IMR-90 (cell line): ENCODE measurements around the gene DVL3. TPM values are rescaled to one million over a fixed set of nuclear protein-coding genes. Genes with fewer than 3 reads are reported as not detected.

Experiments
- ATAC-seq: fragments of 200-7000 bp; cut with Tn5 transposase; 2 replicates; pipeline ENCODE4 v1.9.1; 2020; ENCODE audit warnings: low read depth, mild to moderate bottlenecking, moderate library complexity
- BruUV-seq: library from RNA; stranded (reverse); fragments of 400-500 nt; replicated peaks from 2 replicates; lab custom pipeline; 2021; lab: Mats Ljungman, UMichigan
- CTCF ChIA-PET: fragments of 300-600 bp; formaldehyde crosslinking; extraction: SDS; loops from one replicate; lab custom pipeline; 2021; ENCODE audit warnings: antibody characterized with exemption; lab: Yijun Ruan, JAX
- POLR2A ChIA-PET: fragments of 300-600 bp; sonication (Branson Sonifier 250); formaldehyde crosslinking; loops from one replicate; lab custom pipeline; 2022; ENCODE audit warnings: antibody characterized with exemption; ENCODE audit not compliant: unreplicated experiment; lab: Charles Lee
- DNase-seq: peaks from one replicate; pipeline ENCODE4 v3.0.0; 2013
- H2AFZ ChIP-seq: replicated peaks from 2 replicates; pipeline ENCODE3; 2013; ENCODE audit warnings: low read length, mild to moderate bottlenecking; ENCODE audit not compliant: poor library complexity
- H2AK5ac ChIP-seq: 2 replicates; pipeline ENCODE4 v1.6.1; 2013; ENCODE audit warnings: low read depth, low read length, inconsistent platforms
- H2AK9ac ChIP-seq: replicated peaks from 2 replicates; pipeline ENCODE3; 2013; ENCODE audit warnings: mild to moderate bottlenecking, low read depth, low read length, moderate library complexity; ENCODE audit not compliant: poor library complexity
- H2BK120ac ChIP-seq: 2 replicates; pipeline ENCODE4 v1.6.1; 2013; ENCODE audit warnings: low read depth, low read length, inconsistent platforms
- H2BK15ac ChIP-seq: 3 replicates; pipeline ENCODE4 v1.6.1; 2013; ENCODE audit warnings: low read depth, low read length, inconsistent platforms
- H2BK20ac ChIP-seq: 2 replicates; pipeline ENCODE4 v1.6.1; 2013; ENCODE audit warnings: low read depth, mild to moderate bottlenecking, inconsistent platforms, low read length, moderate library complexity
- H2BK5ac ChIP-seq: 2 replicates; pipeline ENCODE4 v1.6.1; 2013; ENCODE audit warnings: mild to moderate bottlenecking, low read depth, low read length, inconsistent platforms; ENCODE audit not compliant: poor library complexity, severe bottlenecking
- H3K14ac ChIP-seq: replicated peaks from 2 replicates; pipeline ENCODE4 v1.6.1; 2013; ENCODE audit warnings: low read depth, low read length, inconsistent platforms
- H3K18ac ChIP-seq: 2 replicates; pipeline ENCODE4 v1.6.1; 2013; ENCODE audit warnings: low read depth, low read length, control low read depth
- H3K23ac ChIP-seq: 2 replicates; pipeline ENCODE4 v1.6.1; 2013; ENCODE audit warnings: low read depth, low read length, inconsistent platforms
- H3K27ac ChIP-seq: 2 replicates; pipeline ENCODE4 v1.5.1; 2013; ENCODE audit warnings: mild to moderate bottlenecking, control low read depth, low read length; ENCODE audit not compliant: insufficient read depth
- H3K27me3 ChIP-seq: 2 replicates; pipeline ENCODE4 v1.6.1; 2013; ENCODE audit warnings: low read length; ENCODE audit not compliant: control insufficient read depth, insufficient read depth
- H3K36me3 ChIP-seq: 2 replicates; pipeline ENCODE4 v1.6.1; 2013; ENCODE audit warnings: low read length, mixed read lengths; ENCODE audit not compliant: control insufficient read depth, insufficient read depth
- H3K4ac ChIP-seq: 2 replicates; pipeline ENCODE4 v1.6.1; 2013; ENCODE audit warnings: low read depth, low read length, inconsistent platforms
- H3K4me1 ChIP-seq: 2 replicates; pipeline ENCODE4 v1.6.1; 2013; ENCODE audit warnings: low read length, mixed read lengths; ENCODE audit not compliant: control insufficient read depth, insufficient read depth
- H3K4me2 ChIP-seq: 2 replicates; pipeline ENCODE4 v1.6.1; 2013; ENCODE audit warnings: low read depth, mild to moderate bottlenecking, control low read depth, low read length, moderate library complexity
- H3K4me3 ChIP-seq: 2 replicates; pipeline ENCODE4 v1.5.1; 2013; ENCODE audit warnings: low read depth, mild to moderate bottlenecking, control low read depth, low read length, moderate library complexity; ENCODE audit not compliant: insufficient read depth
- H3K56ac ChIP-seq: 2 replicates; pipeline ENCODE4 v1.6.1; 2013; ENCODE audit warnings: low read length, inconsistent platforms; ENCODE audit not compliant: insufficient read depth; ENCODE audit errors: extremely low read depth
- H3K79me1 ChIP-seq, 2 experiments: 2 replicates each; pipeline ENCODE4 v1.6.1; 2013; ENCODE audit warnings: low read length in 2 of 2, inconsistent platforms in 1 of 2, low read depth in 1 of 2
- H3K9ac ChIP-seq: 2 replicates; pipeline ENCODE4 v1.6.1; 2013; ENCODE audit warnings: low read depth, low read length, control low read depth
- H3K9me1 ChIP-seq: 2 replicates; pipeline ENCODE4 v1.6.1; 2013; ENCODE audit warnings: low read length, inconsistent platforms; ENCODE audit not compliant: insufficient read depth
- H3K9me3 ChIP-seq: 2 replicates; pipeline ENCODE4 v1.6.1; 2013; ENCODE audit warnings: low read length; ENCODE audit not compliant: control insufficient read depth, insufficient read depth
- H4K20me1 ChIP-seq: 2 replicates; pipeline ENCODE4 v1.6.1; 2013; ENCODE audit warnings: low read length, inconsistent platforms; ENCODE audit not compliant: insufficient read depth
- H4K5ac ChIP-seq: 2 replicates; pipeline ENCODE4 v1.6.1; 2013; ENCODE audit warnings: mild to moderate bottlenecking, low read depth, low read length, control low read depth
- H4K8ac ChIP-seq, 2 experiments: 2 replicates each; pipeline ENCODE4 v1.6.1; 2013; ENCODE audit warnings: low read depth in 2 of 2, low read length in 2 of 2, control low read depth in 1 of 2, inconsistent platforms in 1 of 2
- H4K91ac ChIP-seq: 2 replicates; pipeline ENCODE4 v1.6.1; 2013; ENCODE audit warnings: low read depth, low read length, inconsistent platforms; ENCODE audit not compliant: insufficient read depth
- FOS ChIP-seq: fragments of 150-350 bp; IDR thresholded peaks from 2 replicates; pipeline ENCODE4 v1.6.1; 2016; ENCODE audit warnings: low read depth, low read length
- MXI1 ChIP-seq: IDR thresholded peaks from 2 replicates; pipeline ENCODE4 v1.6.1; 2012; ENCODE audit warnings: low read depth, mild to moderate bottlenecking, low read length, moderate library complexity, borderline replicate concordance
- RAD21 ChIP-seq: IDR thresholded peaks from 2 replicates; pipeline ENCODE4 v1.6.1; 2012; ENCODE audit warnings: low read length, improper control_type of control experiment
- RCOR1 ChIP-seq: IDR thresholded peaks from 2 replicates; pipeline ENCODE4 v1.6.1; 2012; ENCODE audit warnings: mild to moderate bottlenecking, low read length, improper control_type of control experiment; ENCODE audit not compliant: insufficient replicate concordance
- RFX5 ChIP-seq: IDR thresholded peaks from 2 replicates; pipeline ENCODE4 v1.8.0; 2012; ENCODE audit warnings: low read depth, mild to moderate bottlenecking, low read length, moderate library complexity
- WGBS, 2 experiments: methylation state at CpG; one replicate each; pipeline versions ENCODE4 v1.1.5 to v1.1.7; 2013; ENCODE audit warnings: missing lambda C conversion rate in 2 of 2; ENCODE audit not compliant: insufficient read length in 1 of 2; ENCODE audit errors: extremely low coverage in 2 of 2; 5-methylcytosine and 5-hydroxymethylcytosine counted together
- dilution Hi-C: fragments of 300-500 bp; cut with HindIII; formaldehyde crosslinking; loops from one replicate; pipeline ENCODE4 v1.14.3; 2018; ENCODE audit warnings: low sequenced_read_pairs; ENCODE audit not compliant: unreplicated experiment
- in situ Hi-C: fragments of 300-500 bp; cut with MboI; formaldehyde crosslinking; loops from 3 replicates; pipeline ENCODE4 v1.14.3; 2019; ENCODE audit warnings: low sequenced_read_pairs, inconsistent platforms, mixed read lengths
- intact Hi-C: fragments of 100-400 bp; cut with micrococcal nuclease; formaldehyde crosslinking; loops from 2 replicates; pipeline ENCODE4 v1.10.0; 2022
- polyA plus RNA-seq, 3 experiments: library from polyadenylated mRNA; depleted of rRNA; stranded (reverse); fragments of >200 nt; gene quantifications; 2 replicates each; pipeline ENCODE4 v1.2.3, GENCODE V29; 2012; ENCODE audit warnings: low replicate concordance in 1 of 3
- total RNA-seq: library from RNA; depleted of rRNA; stranded (reverse); fragments of >200 nt; gene quantifications from 2 replicates; pipeline ENCODE4 v1.2.3, GENCODE V29; 2012
- TF ChIP-seq, protein P1 (sequence below): conservative IDR thresholded peaks from 2 replicates; pipeline ENCODE4 v1.5.1; 2012; ENCODE audit warnings: mild to moderate bottlenecking, low read depth, low read length, improper control_type of control experiment

DVL3 gene
- total and polyA plus RNA-seq, 2 of the 4 experiments (the other 2 are of a cell fraction) = 23.3 to 40.4 TPM

DNA sequence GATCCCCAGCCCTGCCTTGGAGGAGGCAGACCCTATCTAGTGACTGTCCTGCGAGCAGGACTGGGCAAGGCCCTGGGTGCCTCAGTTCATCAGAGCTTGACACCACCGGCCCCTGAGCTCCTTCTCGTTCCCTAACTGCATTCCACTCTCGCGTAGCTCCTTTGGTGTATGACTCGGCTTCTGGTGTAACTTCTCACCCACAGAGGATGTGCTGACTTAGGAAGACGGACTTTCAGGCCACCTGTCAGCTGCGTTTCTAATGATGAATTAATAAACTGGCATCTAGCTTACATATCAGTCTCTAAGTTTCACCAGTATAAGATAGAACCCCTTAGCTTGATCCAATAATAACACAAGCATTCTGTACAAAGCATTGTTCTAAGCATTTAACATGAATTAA is 48.3 kb downstream of the DVL3 start:
- in situ Hi-C loops = no loop called here
- H2BK15ac ChIP-seq = no peak overlapping the region
- 65% methylated on average over 8 of the region's 8 CpGs; no CpG with 5 or more reads in 1 of the 2 experiments for WGBS, 2 experiments
- H4K5ac ChIP-seq = no peak overlapping the region
- TF ChIP-seq RAD21 = no peak
- TF ChIP-seq, protein P1, sequence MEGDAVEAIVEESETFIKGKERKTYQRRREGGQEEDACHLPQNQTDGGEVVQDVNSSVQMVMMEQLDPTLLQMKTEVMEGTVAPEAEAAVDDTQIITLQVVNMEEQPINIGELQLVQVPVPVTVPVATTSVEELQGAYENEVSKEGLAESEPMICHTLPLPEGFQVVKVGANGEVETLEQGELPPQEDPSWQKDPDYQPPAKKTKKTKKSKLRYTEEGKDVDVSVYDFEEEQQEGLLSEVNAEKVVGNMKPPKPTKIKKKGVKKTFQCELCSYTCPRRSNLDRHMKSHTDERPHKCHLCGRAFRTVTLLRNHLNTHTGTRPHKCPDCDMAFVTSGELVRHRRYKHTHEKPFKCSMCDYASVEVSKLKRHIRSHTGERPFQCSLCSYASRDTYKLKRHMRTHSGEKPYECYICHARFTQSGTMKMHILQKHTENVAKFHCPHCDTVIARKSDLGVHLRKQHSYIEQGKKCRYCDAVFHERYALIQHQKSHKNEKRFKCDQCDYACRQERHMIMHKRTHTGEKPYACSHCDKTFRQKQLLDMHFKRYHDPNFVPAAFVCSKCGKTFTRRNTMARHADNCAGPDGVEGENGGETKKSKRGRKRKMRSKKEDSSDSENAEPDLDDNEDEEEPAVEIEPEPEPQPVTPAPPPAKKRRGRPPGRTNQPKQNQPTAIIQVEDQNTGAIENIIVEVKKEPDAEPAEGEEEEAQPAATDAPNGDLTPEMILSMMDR = no peak
- no peak for TF ChIP-seq FOS
- TF ChIP-seq MXI1 = no peak
- TF ChIP-seq RFX5 = no peak
- TF ChIP-seq RCOR1 = no peak
- no peak for ATAC-seq
- H3K4me3 ChIP-seq = no peak overlapping the region
- H2BK5ac ChIP-seq = no peak overlapping the region
- H3K9me3 ChIP-seq = no peaks in the 10 kb centered on the region
- no peak overlapping the region for H3K14ac ChIP-seq
- no peaks in the 10 kb centered on the region for H4K20me1 ChIP-seq
- H2AFZ ChIP-seq = no peak overlapping the region
- H2BK20ac ChIP-seq = no peak overlapping the region
- H2BK120ac ChIP-seq = no peak overlapping the region
- H3K27ac ChIP-seq = no peak overlapping the region
- dilution Hi-C loops = no loop called here
- peaks cover 20% of the 10 kb centered on the region for H3K27me3 ChIP-seq
- no TSS peak for BruUV-seq
- no peak overlapping the region for H3K56ac ChIP-seq
- no peak overlapping the region for H2AK9ac ChIP-seq
- no peaks in the 10 kb centered on the region for H3K36me3 ChIP-seq
- DNase-seq = no peak
- no peak overlapping the region for H4K8ac ChIP-seq
- no peak overlapping the region for H3K4me2 ChIP-seq
- no peaks in the 10 kb centered on the region for H3K4me1 ChIP-seq
- H3K79me1 ChIP-seq = no peaks in the 10 kb centered on the region
- no peak overlapping the region for H3K23ac ChIP-seq
- H2AK5ac ChIP-seq = no peak overlapping the region
- H3K9me1 ChIP-seq = no peaks in the 10 kb centered on the region
- H3K4ac ChIP-seq = no peak overlapping the region
- no peak overlapping the region for H4K91ac ChIP-seq
- ChIA-PET CTCF (no interaction called here), POLR2A (interaction anchor here (1.1 kb wide), 1 partner anchor 27 kb away, joined by 3 read pairs; no protein-coding TSS in a partner anchor)
- no peak overlapping the region for H3K18ac ChIP-seq
- intact Hi-C loops = no loop called here
- no peak overlapping the region for H3K9ac ChIP-seq
